GM18517 (cell line): ENCODE results near the gene CCDC170.
"Not testable (repeated sequence)": the region's sequence is repeated elsewhere in the genome, so short reads cannot be mapped to it uniquely, and the experiment has no call there.

Experiments used
- ATAC-seq: cut with Tn5 transposase; IDR thresholded peaks from one replicate; pipeline ENCODE4 v1.9.1; 2021; ENCODE audit warnings: mild to moderate bottlenecking, moderate library complexity; ENCODE audit not compliant: unreplicated experiment

CCDC170 gene

GRCh38 chr6:151494235-151494935, 568 bp downstream of the CCDC170 start:
- ATAC-seq: no peak

GRCh38 chr6:151494936-151495320, 1.1 kb downstream of the CCDC170 start:
- no peak for ATAC-seq

- ATAC-seq: no peak
Observed at GRCh38 chr6:151495380-151495779, 1.6 kb downstream of the CCDC170 start.

GRCh38 chr6:151497905-151498304, 4.1 kb downstream of the CCDC170 start:
- ATAC-seq: no peak

GRCh38 chr6:151498327-151498726, 4.5 kb downstream of the CCDC170 start:
- ATAC-seq: no peak

GRCh38 chr6:151499551-151499950, 5.7 kb downstream of the CCDC170 start:
- ATAC-seq: no peak

- no peak for ATAC-seq
Observed at GRCh38 chr6:151501511-151502136, 7.8 kb downstream of the CCDC170 start.

GRCh38 chr6:151502499-151502898, 8.7 kb downstream of the CCDC170 start:
- no peak for ATAC-seq

GRCh38 chr6:151506761-151507160, 12.9 kb downstream of the CCDC170 start:
- no peak for ATAC-seq

- no peak for ATAC-seq
Observed at GRCh38 chr6:151509048-151509447, 15.2 kb downstream of the CCDC170 start.

GRCh38 chr6:151512481-151512880, 18.7 kb downstream of the CCDC170 start:
- ATAC-seq: no peak

GRCh38 chr6:151514000-151514730, 20.3 kb downstream of the CCDC170 start:
- ATAC-seq: no peak

GRCh38 chr6:151518992-151519391, 25.2 kb downstream of the CCDC170 start:
- ATAC-seq: not testable (repeated sequence)

GRCh38 chr6:151523034-151523433, 29.2 kb downstream of the CCDC170 start:
- no peak for ATAC-seq

GRCh38 chr6:151524059-151524458, 30.2 kb downstream of the CCDC170 start:
- ATAC-seq: no peak

- no peak for ATAC-seq
Observed at GRCh38 chr6:151534576-151534975, 40.8 kb downstream of the CCDC170 start.

- ATAC-seq: no peak
Observed at GRCh38 chr6:151535476-151536187, 41.8 kb downstream of the CCDC170 start.

- no peak for ATAC-seq
Observed at GRCh38 chr6:151536188-151536479, 42.3 kb downstream of the CCDC170 start.

GRCh38 chr6:151537556-151537955, 43.7 kb downstream of the CCDC170 start:
- ATAC-seq: no peak

GRCh38 chr6:151539506-151540268, 45.9 kb downstream of the CCDC170 start:
- no peak for ATAC-seq

- no peak for ATAC-seq
Observed at GRCh38 chr6:151544453-151544852, 50.6 kb downstream of the CCDC170 start.
